Inferior parietal cortex (tissue), 1 donor: ENCODE measurements around the gene SORCS2.
"Not testable (repeated sequence)": the region's sequence is repeated elsewhere in the genome, so short reads cannot be mapped to it uniquely, and the experiment has no call there.

ENCODE experiments used
- DNase-seq: peaks from one replicate; pipeline ENCODE4 v3.0.0-alpha.2; 2016; ENCODE audit errors: extremely low spot score

SORCS2 gene

DNA sequence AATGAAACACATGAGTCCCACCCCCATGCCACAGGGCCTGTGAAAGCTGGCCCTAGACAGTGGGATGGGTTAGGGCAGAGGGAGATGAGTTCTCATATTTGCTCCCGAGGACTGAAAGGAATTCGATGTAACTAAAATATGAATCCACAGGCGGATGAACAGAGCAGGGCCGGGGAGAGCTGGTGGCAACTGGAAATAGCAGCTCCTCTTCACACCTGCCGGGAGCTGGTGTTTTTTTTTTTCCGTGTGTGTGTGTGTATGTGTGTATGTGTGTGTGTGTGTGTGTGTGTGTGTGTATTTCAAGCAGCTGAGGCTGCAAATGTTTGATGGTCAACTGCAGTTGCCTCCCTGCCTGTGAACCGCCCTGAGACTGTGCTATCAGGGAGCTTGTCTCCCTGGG lies 357.5 kb downstream of the SORCS2 start:
- DNase-seq, result no peak

DNA sequence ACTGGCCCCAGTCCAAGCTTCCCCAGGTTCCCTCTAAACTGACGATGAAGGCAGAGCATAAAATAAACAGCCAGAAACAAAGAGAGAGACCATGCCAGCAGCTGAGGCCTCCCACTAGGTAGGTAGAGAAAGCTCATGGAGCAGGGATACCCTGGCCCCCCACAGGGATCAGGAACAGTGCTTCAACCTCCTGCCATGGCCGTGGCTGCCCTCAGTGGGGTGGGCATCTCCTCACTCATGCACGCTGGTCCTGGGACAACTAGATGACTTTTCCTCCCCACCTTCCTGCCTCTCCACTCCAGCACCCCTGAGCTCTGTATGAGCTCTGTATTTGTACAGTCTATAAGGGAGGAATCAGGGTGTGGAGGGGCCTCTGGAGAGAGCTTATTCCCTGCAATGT lies 360.1 kb downstream of the SORCS2 start:
- no peak for DNase-seq

DNA sequence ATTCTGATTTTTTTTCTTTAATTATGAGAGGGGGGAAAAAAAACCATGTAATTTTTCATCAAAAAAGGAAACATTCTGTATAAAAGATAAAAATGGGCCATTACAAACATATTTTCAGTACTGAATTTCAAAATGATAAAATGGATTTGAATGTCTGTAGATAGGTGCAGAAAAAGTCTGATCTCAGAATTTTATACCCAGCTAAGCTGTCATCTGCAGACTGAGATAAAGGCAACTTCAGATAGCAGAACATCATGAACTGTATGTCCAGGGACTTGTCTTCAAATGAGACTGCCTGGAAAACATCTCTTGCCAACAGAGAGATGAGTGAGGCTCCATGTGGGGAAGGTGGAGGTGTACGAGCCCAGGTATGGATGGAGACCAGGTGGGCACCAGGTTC lies 360.9 kb downstream of the SORCS2 start:
- no peak for DNase-seq

- DNase-seq, result no peak
Measured at GRCh38 chr4:7554905-7555304, 362.6 kb downstream of the SORCS2 start.

DNA sequence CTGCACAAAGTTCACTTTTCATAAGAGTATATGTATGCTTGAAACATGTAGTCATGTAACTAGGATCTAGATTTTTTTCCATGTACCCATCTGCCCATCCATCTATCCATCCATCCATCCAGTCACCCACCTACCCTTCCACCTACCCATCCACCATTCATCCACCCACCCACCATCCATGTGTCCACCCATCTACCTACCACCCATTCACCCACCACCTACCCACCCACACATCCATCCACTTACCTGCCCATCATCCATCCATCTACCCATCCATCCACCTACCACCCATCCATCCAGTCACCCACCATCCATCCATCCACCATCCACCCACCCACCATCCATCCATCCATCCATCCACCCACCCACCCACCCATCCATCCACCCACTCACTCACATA lies 364.2 kb downstream of the SORCS2 start:
- no peak for DNase-seq

GRCh38 chr4:7557456-7557855 lies 365.1 kb downstream of the SORCS2 start:
- DNase-seq, result peak; percentile 6

GRCh38 chr4:7558436-7558835 lies 366.1 kb downstream of the SORCS2 start:
- DNase-seq, result no peak

DNA sequence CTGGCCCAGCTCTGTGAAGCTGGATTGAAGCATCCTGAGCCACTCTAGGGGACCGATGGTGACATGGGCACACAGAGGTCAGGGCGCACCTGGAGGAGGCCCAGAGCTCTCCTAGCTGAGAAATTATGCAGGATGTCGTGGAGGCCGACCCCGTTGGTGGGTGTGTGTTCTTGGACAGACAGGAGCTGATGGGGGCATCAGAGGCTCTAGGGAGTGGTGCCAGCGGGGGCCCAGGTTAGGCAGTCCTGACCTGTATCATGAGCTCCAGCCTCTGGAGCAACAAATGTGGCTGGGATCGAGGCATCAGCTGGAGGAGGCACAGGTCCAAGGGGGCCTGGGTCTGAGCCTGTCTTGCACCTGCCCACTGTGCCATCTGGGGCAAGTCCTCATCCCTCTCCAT lies 367.0 kb downstream of the SORCS2 start:
- DNase-seq, result no peak

DNA sequence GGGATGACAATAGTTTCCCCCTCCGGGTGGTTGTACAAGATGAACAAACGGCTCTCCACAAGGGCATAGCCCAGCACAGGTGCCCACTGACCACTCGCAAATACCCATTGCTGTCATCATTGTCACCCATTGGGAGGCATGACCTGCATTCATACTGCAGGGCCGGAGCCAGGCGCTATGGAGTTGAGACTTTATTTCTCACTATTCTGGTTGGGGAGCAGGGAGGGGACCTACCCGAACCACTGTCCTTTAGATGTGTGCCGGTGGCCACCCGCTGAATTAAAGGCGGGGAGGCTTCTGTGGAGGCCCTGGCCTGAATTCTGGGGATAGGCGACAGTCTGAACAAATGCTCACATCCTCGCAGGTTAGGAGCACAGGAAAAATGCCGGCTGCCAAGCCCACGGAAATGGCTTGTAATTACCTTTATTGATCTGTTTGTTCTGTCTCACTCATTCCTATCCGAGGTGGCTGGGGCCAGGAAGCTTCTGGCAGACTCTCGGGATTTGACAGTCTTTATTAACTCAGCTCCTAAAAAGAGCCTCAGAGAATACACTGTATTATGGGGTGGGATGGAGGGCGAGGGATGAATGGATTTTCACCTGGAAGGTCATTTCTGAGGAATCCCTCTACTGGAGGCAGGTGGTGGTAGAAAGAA lies 367.5 kb downstream of the SORCS2 start:
- no peak for DNase-seq

DNA sequence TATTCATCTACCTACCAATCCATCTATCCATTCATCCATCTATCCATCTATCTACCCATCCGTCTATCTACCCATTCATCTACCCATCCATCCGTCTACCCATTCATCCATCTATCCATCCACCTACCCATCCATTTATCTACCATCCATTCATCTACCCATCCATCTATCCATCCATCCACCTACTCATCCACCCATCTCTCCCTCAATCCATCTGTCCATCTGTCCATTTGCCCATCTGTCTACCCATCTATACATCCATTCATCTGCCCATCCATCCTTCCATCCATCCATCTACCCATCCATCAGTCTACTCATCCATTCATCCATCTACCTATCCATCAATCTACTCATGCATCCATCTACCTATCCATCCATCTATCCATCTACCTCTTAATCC lies 369.2 kb downstream of the SORCS2 start:
- DNase-seq, result no peak

GRCh38 chr4:7564242-7564641 lies 371.9 kb downstream of the SORCS2 start:
- DNase-seq, result no peak

DNA sequence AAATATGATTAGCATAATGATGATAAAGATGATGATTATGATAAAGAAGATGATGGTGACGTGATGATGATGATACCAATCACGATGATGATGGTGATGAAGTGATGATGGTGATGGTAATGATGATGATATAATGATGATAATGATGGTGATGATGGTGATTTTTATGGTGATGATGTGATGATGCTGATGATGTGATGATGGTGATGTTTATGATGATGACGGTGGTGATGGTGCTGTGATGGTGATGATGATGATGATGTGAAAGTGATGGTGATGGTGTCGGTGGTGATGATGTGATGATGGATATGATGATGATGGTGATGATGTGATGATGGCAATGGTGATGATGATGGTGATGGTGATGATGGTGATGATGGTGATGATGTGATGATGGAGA lies 373.1 kb downstream of the SORCS2 start:
- no peak for DNase-seq

DNA sequence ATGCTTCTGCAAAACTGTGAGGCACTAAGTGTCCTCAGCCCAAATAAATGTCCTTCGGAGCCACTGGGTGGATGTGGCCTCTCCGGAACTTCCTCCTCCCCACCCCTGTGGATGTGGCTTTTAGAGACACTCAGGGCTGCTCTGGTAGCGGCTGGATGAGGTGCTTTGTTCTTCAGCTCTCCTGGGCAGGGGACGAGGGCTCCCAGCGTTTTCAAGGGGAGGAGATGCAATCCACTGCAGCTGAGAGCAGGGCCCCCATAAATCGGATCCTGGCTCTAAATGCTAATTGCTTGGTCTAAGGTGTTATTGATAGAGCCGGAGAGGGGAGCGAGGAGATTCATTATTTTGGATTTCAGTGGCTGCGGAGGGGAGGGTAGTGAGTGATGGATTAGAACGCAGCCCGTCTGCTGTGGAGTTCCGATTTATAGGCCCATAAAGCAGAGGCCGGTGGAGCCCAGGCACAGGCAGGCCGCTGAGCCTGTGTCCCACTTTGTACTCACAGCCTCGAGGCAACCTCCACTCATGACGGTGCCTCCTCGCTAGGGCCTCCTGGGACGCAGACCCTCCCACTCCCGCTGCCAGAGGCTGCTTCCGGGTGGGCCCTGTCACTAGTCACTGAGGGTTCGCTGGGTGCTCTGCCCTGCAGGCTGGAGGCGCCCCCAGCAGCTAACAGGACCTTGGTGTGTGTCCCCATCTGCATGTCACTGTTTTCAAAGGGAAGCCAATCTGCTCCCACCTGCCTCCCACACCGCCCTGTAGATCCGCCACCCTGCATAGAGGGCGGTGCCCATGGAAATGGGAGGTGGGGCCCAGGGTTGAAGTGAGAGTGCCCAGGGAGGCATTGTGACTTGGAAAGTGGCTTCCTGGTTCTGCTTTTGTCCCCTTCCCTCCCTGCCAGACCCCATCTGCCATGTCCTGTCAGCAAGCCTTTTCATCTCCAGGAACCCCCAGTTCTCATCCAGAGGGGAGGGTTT lies 377.8 kb downstream of the SORCS2 start:
- DNase-seq, result no peak

DNA sequence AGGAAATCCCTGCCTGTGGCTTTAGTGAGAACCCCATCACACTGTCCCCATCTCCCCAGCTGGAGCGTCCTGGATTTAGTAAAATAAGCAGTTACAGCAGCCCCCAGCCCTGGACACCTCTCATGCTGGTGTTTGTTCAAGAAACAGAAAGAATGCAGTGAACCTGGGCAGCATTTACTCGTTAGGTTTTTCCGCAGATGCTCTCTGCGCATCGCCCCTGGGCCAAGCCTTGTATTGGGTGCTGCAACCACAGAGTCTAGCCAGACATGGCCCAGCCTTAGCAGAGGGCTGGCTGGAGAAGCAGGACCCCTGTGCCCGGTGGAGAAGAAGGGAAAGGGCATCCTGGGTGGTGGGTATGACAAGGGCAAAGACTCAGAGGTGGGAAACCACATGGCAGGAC lies 378.7 kb downstream of the SORCS2 start:
- no peak for DNase-seq

- no peak for DNase-seq
Measured at GRCh38 chr4:7571701-7572100, 379.4 kb downstream of the SORCS2 start.

DNA sequence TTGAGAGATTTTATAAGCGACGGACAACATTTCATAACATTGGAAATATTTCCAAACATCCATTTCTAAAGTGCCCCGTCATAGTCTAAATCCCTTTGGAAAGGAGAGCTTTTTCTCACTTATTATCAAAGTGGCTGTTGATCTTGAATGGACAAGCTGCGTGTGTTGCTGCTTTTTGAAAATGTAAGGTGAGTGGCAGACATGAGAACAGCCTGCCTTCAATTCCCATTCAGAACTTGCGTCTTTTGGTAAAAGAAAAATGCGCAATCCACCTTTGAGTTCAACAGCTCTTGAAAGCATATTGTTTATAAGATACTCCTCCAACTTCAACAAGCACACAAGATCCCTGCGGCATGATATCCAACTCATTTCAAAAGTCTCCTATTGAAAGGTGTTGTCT lies 380.6 kb downstream of the SORCS2 start:
- DNase-seq, result no peak

DNA sequence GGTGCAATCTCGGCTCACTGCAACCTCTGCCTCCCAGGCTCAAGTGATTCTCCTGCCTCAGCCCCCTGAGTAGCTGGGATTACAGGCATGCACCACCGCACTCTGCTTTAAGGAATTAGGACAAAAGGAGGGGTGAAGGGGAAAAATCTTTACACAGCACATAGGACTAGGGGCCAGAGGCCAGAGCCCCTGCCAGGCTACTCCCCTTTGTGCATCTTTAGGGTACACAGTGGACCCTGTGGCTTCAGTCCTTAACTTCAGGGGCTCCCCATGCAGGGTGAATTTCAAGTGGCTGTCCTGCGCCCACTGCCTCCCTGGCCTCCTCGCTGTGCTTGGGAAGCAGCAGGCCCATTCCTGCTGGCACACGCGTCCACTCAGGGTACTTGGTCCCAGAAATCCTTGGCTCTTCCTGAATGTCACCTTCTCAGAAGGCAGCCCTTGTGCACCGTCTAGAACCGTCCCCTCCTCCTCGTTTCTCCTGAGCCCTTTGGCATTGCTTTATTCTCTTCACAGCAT lies 381.3 kb downstream of the SORCS2 start:
- no peak for DNase-seq

DNA sequence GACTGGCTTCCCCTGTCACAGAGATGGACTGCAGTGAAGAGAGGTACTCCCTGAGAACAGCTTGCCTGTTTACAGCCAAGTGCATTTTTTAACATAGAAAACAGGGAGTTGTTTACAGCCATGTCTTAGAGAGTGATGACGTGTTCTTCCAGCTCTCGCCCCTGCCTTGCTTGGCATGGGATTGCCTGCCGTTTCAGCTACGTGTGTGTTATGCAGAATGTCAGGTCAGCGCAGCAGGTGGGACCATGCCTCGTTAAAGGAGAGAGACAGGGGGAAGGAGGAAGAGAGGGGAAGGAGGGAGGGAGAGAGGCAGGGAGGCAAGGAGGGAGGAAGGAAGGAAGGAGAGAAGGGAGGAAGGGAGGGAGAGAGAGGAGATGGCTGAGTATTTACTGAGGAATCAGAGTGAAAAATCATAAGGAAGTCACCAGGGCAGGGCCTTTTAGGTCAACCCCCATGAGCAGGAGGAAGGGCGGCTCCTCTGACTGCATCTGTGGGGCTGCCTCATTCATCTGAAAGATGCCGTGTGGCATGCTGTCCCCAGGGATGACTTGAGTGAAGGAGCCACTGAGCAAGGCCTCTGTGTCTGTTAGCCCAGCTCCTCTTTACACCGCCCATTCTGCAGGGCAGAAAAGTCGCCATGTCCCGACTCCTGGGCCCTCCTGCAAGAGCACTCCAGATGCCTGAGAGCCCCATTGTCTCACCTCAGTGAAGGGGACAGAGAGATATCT lies 382.1 kb downstream of the SORCS2 start:
- DNase-seq, result no peak

DNA sequence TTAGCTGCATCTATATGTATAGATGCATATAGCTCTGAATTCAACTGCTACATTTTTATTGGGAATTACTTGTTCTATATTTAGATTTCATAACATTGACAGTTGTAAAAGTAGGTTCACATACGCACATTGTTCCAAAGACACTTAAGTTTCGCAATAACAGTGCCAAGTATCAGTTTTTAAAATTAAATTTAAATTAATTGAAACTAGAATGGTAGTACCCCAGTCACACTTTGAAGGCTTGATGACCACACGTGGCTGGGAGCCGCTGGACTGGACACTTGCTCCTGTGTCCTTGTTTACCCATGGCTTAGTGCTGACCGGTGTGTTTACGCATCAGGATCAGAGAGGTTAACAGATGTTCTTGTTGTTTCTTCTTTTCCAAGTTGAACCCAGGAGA lies 383.1 kb downstream of the SORCS2 start:
- no peak for DNase-seq

DNA sequence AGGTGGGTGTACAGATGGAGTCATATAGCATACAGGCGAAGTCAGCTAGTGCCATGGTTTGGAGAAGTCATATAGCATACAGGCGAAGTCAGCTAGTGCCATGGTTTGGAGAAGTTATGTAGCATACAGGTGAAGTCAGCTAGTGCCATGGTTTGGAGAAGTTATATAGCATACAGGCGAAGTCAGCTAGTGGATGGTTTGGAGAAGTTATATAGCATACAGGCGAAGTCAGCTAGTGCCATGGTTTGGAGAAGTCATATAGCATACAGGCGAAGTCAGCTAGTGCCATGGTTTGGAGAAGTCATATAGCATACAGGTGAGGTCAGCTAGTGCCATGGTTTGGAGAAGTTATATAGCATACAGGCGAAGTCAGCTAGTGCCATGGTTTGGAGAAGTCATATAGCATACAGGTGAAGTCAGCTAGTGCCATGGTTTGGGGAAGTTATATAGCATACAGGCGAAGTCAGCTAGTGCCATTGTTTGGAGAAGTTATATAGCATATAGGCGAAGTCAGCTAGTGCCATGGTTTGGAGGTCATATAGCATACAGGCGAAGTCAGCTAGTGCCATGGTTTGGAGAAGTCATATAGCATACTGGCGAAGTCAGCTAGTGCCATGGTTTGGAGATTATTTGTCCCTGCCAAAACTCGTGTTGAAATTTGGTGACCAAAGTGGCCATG lies 385.2 kb downstream of the SORCS2 start:
- not testable (repeated sequence) for DNase-seq

- no peak for DNase-seq
Measured at GRCh38 chr4:7581477-7581876, 389.1 kb downstream of the SORCS2 start.
